HepG2 (cell line): ENCODE data around the gene UQCRC2. TPM values are rescaled to one million over a fixed set of nuclear protein-coding genes. Genes with fewer than 3 reads are reported as not detected.

Experiments used
- AHR ChIP-seq: IDR thresholded peaks from 2 replicates; pipeline ENCODE4 v1.6.1; 2018; ENCODE audit warnings: missing genetic modification reagents, missing compliant biosample characterization
- ARNT ChIP-seq: fragments of 450-650 bp; IDR thresholded peaks from 2 replicates; pipeline ENCODE4 v1.6.1; 2017
- ATF7 ChIP-seq, 2 experiments: fragments of 450-650 bp in 1 of 2; sonication (generic) in 1 of 2; formaldehyde crosslinking in 1 of 2; IDR thresholded peaks; 2 replicates each; pipeline versions ENCODE4 v1.4.0 to v1.6.1; 2016 to 2020; ENCODE audit warnings: antibody characterized with exemption in 1 of 2, mild to moderate bottlenecking in 1 of 2, missing genetic modification reagents in 1 of 2
- KLF12 ChIP-seq: sonication (generic); formaldehyde crosslinking; IDR thresholded peaks from 2 replicates; pipeline ENCODE4 v1.4.0; 2020; ENCODE audit warnings: missing genetic modification reagents, borderline replicate concordance
- NFYB ChIP-seq: sonication (generic); formaldehyde crosslinking; IDR thresholded peaks from 2 replicates; pipeline ENCODE4 v1.4.0; 2020; ENCODE audit warnings: missing genetic modification reagents
- PITX1 ChIP-seq: sonication (generic); formaldehyde crosslinking; IDR thresholded peaks from 2 replicates; pipeline ENCODE4 v1.5.1; 2020; ENCODE audit warnings: mild to moderate bottlenecking, missing genetic modification reagents
- POLR2AphosphoS5 ChIP-seq: IDR thresholded peaks from 2 replicates; pipeline ENCODE4 v1.6.1; 2012; ENCODE audit warnings: low read depth, low read length
- RFX1 ChIP-seq: fragments of 450-650 bp; IDR thresholded peaks from 2 replicates; pipeline ENCODE4 v1.6.1; 2017
- SMAD3 ChIP-seq: sonication (generic); formaldehyde crosslinking; IDR thresholded peaks from 2 replicates; pipeline ENCODE4 v1.4.0; 2020; ENCODE audit warnings: missing genetic modification reagents
- SMAD9 ChIP-seq: sonication (generic); formaldehyde crosslinking; IDR thresholded peaks from 2 replicates; pipeline ENCODE4 v1.5.1; 2020; ENCODE audit warnings: mild to moderate bottlenecking, missing genetic modification reagents
- SP1 ChIP-seq, 2 experiments: fragments of 450-650 bp in 1 of 2; sonication (generic) in 1 of 2; formaldehyde crosslinking in 1 of 2; IDR thresholded peaks; 2 replicates each; pipeline versions ENCODE4 v1.4.0 to v1.6.1; 2016 to 2020; ENCODE audit warnings: missing genetic modification reagents in 1 of 2
- TBL1XR1 ChIP-seq: fragments of 150-350 bp; IDR thresholded peaks from 2 replicates; pipeline ENCODE4 v1.6.1; 2014; ENCODE audit warnings: borderline replicate concordance, low read length; ENCODE audit not compliant: partially characterized antibody
- TSC22D2 ChIP-seq: sonication (generic); formaldehyde crosslinking; IDR thresholded peaks from 2 replicates; pipeline ENCODE4 v1.5.1; 2020; ENCODE audit warnings: missing genetic modification reagents, mild to moderate bottlenecking, borderline replicate concordance
- ZNF207 ChIP-seq: fragments of 450-650 bp; IDR thresholded peaks from 2 replicates; pipeline ENCODE4 v1.6.1; 2016; ENCODE audit warnings: antibody characterized with exemption, borderline replicate concordance
- ZNF747 ChIP-seq: sonication (generic); formaldehyde crosslinking; IDR thresholded peaks from 2 replicates; pipeline ENCODE4 v1.8.1; 2023; ENCODE audit warnings: missing genetic modification reagents, mild to moderate bottlenecking, borderline replicate concordance
- polyA plus RNA-seq, 8 experiments: library from polyadenylated mRNA; depleted of rRNA in 3 of 8; stranded (reverse) in 7 of 8; unstranded in 1 of 8; fragments of >200 nt; fragmentation: Illumina TruSeq in 4 of 8; extraction: Trizol in 4 of 8; gene quantifications; 2 replicates each; pipeline versions ENCODE4 v1.2.1 to v1.2.3, GENCODE V29; 2011 to 2016; ENCODE audit warnings: low read depth in 4 of 8, missing spikeins in 1 of 8, mixed read lengths in 1 of 8; ENCODE audit not compliant: insufficient read depth in 1 of 8
- total RNA-seq, 5 experiments: library from RNA; depleted of rRNA; stranded (reverse); fragments of >200 nt; fragmentation: Illumina TruSeq; extraction: Trizol; gene quantifications; 2 replicates each; pipeline ENCODE4 v1.2.3, GENCODE V29; 2016; ENCODE audit warnings: low read depth in 1 of 5
- TF ChIP-seq, protein P1 (sequence below): sonication (generic); formaldehyde crosslinking; conservative IDR thresholded peaks from 2 replicates; pipeline ENCODE4 v1.5.0; 2020; ENCODE audit warnings: missing genetic modification reagents
- TF ChIP-seq, protein P2 (sequence below): sonication (generic); formaldehyde crosslinking; IDR thresholded peaks from 2 replicates; pipeline ENCODE4 v1.8.1; 2023; ENCODE audit warnings: mild to moderate bottlenecking, missing genetic modification reagents
- TF ChIP-seq, protein P3 (sequence below): sonication (generic); formaldehyde crosslinking; IDR thresholded peaks from 2 replicates; pipeline ENCODE4 v1.8.1; 2023; ENCODE audit warnings: mild to moderate bottlenecking, missing genetic modification reagents
- TF ChIP-seq, protein P4 (sequence below): IDR thresholded peaks from 2 replicates; pipeline ENCODE4 v1.6.1; 2012; ENCODE audit warnings: low read depth, low read length, improper control_type of control experiment
- TF ChIP-seq, protein P5 (sequence below): sonication (generic); formaldehyde crosslinking; IDR thresholded peaks from 2 replicates; pipeline ENCODE4 v1.4.0; 2020; ENCODE audit warnings: missing genetic modification reagents

The UQCRC2 gene
- total and polyA plus RNA-seq, 2 of the 13 experiments (the other 11 are each of a cell fraction or from before 2014, with no cell fraction given): 442 to 536 TPM

DNA sequence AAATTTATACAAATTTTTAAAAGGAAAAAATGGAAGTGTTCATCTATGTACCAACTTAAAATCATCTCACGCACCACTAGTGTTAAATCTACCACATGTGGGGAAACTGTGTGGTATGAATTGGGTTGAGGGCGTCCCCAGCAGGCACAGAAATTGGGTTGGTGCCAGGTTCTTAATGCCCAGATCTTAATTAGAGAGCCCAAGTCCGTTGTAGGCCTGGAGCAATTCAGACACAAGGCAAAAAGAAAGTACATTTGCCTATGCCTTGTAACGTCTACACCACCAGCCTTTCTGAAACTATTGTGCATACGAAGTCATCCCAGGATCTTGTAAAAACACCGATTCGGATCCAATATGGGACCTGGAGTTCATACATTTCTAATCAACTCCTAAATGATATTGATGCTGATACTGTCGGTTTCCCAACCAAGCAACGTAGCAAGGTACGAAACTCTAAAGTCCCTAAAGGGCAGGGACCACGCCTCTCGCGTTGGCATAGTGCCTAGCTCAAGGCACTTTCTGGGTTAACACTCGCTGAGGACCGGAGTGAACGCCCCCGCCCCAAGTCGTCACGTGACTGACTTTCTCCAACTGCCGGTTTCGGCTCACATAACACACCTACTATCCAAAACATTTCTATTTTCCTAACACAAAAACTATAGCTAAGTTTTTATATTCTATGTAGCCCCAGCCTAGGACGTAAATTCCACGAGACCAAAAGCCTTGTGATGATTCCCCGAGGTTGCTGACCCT lies 945 bp upstream of the UQCRC2 start (continued):
- TF ChIP-seq, protein P1, sequence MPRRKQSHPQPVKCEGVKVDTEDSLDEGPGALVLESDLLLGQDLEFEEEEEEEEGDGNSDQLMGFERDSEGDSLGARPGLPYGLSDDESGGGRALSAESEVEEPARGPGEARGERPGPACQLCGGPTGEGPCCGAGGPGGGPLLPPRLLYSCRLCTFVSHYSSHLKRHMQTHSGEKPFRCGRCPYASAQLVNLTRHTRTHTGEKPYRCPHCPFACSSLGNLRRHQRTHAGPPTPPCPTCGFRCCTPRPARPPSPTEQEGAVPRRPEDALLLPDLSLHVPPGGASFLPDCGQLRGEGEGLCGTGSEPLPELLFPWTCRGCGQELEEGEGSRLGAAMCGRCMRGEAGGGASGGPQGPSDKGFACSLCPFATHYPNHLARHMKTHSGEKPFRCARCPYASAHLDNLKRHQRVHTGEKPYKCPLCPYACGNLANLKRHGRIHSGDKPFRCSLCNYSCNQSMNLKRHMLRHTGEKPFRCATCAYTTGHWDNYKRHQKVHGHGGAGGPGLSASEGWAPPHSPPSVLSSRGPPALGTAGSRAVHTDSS (CRISPR knock-in tag): no peak
- TF ChIP-seq SP1 (IDR thresholded peaks at IDR 0.05): no peak
- TF ChIP-seq SP1 (CRISPR knock-in tag; IDR thresholded peaks at IDR 0.05): 0 out of 2 replicates have a peak, but pooled peaks have one; percentile 45
- TF ChIP-seq TBL1XR1: peak; percentile 65
- TF ChIP-seq ATF7 (IDR thresholded peaks at IDR 0.05): no peak
- 0 out of 2 replicates have a peak, but pooled peaks have one; percentile 11 for TF ChIP-seq ATF7 (CRISPR knock-in tag; IDR thresholded peaks at IDR 0.05)
- TF ChIP-seq, protein P2, sequence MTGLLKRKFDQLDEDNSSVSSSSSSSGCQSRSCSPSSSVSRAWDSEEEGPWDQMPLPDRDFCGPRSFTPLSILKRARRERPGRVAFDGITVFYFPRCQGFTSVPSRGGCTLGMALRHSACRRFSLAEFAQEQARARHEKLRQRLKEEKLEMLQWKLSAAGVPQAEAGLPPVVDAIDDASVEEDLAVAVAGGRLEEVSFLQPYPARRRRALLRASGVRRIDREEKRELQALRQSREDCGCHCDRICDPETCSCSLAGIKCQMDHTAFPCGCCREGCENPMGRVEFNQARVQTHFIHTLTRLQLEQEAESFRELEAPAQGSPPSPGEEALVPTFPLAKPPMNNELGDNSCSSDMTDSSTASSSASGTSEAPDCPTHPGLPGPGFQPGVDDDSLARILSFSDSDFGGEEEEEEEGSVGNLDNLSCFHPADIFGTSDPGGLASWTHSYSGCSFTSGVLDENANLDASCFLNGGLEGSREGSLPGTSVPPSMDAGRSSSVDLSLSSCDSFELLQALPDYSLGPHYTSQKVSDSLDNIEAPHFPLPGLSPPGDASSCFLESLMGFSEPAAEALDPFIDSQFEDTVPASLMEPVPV (CRISPR knock-in tag): no peak
- TF ChIP-seq PITX1 (CRISPR knock-in tag): no peak
- no peak for TF ChIP-seq TSC22D2 (CRISPR knock-in tag)
- TF ChIP-seq ARNT: no peak
- no peak for TF ChIP-seq KLF12 (CRISPR knock-in tag)
- TF ChIP-seq ZNF207: peak; percentile 24; the same call in 1 of the 2 replicates
- TF ChIP-seq, protein P3, sequence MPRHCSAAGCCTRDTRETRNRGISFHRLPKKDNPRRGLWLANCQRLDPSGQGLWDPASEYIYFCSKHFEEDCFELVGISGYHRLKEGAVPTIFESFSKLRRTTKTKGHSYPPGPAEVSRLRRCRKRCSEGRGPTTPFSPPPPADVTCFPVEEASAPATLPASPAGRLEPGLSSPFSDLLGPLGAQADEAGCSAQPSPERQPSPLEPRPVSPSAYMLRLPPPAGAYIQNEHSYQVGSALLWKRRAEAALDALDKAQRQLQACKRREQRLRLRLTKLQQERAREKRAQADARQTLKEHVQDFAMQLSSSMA: no peak
- no peak; the same call in 1 of the 2 replicates for TF ChIP-seq POLR2AphosphoS5
- TF ChIP-seq, protein P4, sequence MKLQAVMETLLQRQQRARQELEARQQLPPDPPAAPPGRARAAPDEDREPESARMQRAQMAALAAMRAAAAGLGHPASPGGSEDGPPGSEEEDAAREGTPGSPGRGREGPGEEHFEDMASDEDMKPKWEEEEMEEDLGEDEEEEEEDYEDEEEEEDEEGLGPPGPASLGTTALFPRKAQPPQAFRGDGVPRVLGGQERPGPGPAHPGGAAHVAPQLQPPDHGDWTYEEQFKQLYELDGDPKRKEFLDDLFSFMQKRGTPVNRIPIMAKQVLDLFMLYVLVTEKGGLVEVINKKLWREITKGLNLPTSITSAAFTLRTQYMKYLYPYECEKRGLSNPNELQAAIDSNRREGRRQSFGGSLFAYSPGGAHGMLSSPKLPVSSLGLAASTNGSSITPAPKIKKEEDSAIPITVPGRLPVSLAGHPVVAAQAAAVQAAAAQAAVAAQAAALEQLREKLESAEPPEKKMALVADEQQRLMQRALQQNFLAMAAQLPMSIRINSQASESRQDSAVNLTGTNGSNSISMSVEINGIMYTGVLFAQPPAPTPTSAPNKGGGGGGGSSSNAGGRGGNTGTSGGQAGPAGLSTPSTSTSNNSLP: peak; percentile 66
- no peak for TF ChIP-seq RFX1
- TF ChIP-seq, protein P5, sequence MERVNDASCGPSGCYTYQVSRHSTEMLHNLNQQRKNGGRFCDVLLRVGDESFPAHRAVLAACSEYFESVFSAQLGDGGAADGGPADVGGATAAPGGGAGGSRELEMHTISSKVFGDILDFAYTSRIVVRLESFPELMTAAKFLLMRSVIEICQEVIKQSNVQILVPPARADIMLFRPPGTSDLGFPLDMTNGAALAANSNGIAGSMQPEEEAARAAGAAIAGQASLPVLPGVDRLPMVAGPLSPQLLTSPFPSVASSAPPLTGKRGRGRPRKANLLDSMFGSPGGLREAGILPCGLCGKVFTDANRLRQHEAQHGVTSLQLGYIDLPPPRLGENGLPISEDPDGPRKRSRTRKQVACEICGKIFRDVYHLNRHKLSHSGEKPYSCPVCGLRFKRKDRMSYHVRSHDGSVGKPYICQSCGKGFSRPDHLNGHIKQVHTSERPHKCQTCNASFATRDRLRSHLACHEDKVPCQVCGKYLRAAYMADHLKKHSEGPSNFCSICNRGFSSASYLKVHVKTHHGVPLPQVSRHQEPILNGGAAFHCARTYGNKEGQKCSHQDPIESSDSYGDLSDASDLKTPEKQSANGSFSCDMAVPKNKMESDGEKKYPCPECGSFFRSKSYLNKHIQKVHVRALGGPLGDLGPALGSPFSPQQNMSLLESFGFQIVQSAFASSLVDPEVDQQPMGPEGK (CRISPR knock-in tag): peak; percentile 67
- TF ChIP-seq ZNF747: 0 out of 2 replicates have a peak, but pooled peaks have one; percentile 25
- TF ChIP-seq AHR (CRISPR knock-in tag): no peak
- TF ChIP-seq SMAD3 (CRISPR knock-in tag): peak; percentile 6; the same call in 1 of the 2 replicates
- TF ChIP-seq SMAD9 (CRISPR knock-in tag): no peak
- no peak for TF ChIP-seq NFYB
